GM23338 (cell line): Measurements from ENCODE around the gene TMTC2. TPM values are rescaled to one million over a fixed set of nuclear protein-coding genes. Genes with fewer than 3 reads are reported as not detected.
A peak's percentile ranks its signal among the peaks of the same experiment; 100 is the strongest.

Source experiments
- ATAC-seq: fragments of 200-7000 bp; cut with Tn5 transposase; 3 replicates; pipeline ENCODE4 v1.9.1; 2020
- DNase-seq: peaks from one replicate; pipeline ENCODE4 v3.0.0-alpha.2; 2015; ENCODE audit warnings: low spot score
- H2AFZ ChIP-seq: fragments of 200-600 bp; sonication (generic); 2 replicates; pipeline ENCODE4 v1.8.0; 2016; ENCODE audit warnings: antibody characterized with exemption, mild to moderate bottlenecking, moderate library complexity
- H3F3A ChIP-seq: fragments of 200-600 bp; sonication (generic); replicated peaks from 2 replicates; pipeline ENCODE4 v1.8.0; 2017; ENCODE audit warnings: antibody characterized with exemption, mixed run types, low read depth
- H3K27ac ChIP-seq: fragments of 200-600 bp; sonication (generic); 2 replicates; pipeline ENCODE4 v1.6.1; 2016; ENCODE audit warnings: low read depth
- H3K27me3 ChIP-seq: fragments of 200-600 bp; sonication (generic); 2 replicates; pipeline ENCODE4 v1.8.0; 2016; ENCODE audit warnings: mild to moderate bottlenecking, mixed run types, moderate library complexity; ENCODE audit not compliant: insufficient read depth
- H3K36me3 ChIP-seq: fragments of 200-600 bp; sonication (generic); 2 replicates; pipeline ENCODE4 v1.8.0; 2016; ENCODE audit warnings: mild to moderate bottlenecking; ENCODE audit not compliant: insufficient read depth
- H3K4me1 ChIP-seq: fragments of 200-600 bp; sonication (generic); 2 replicates; pipeline ENCODE4 v1.8.0; 2016; ENCODE audit warnings: mild to moderate bottlenecking, moderate library complexity; ENCODE audit not compliant: insufficient read depth
- H3K4me2 ChIP-seq: fragments of 200-600 bp; sonication (generic); 2 replicates; pipeline ENCODE4 v1.7.1; 2017; ENCODE audit warnings: mixed run types
- H3K4me3 ChIP-seq: fragments of 200-600 bp; sonication (generic); 2 replicates; pipeline ENCODE4 v1.6.1; 2016; ENCODE audit warnings: mixed run types
- H3K79me2 ChIP-seq: fragments of 200-600 bp; sonication (generic); replicated peaks from 2 replicates; pipeline ENCODE4 v1.8.0; 2017; ENCODE audit warnings: mild to moderate bottlenecking; ENCODE audit not compliant: insufficient read depth
- H3K9me2 ChIP-seq: fragments of 200-600 bp; sonication (generic); 2 replicates; pipeline ENCODE4 v1.8.0; 2017; ENCODE audit not compliant: insufficient read depth
- H4K20me1 ChIP-seq: fragments of 200-600 bp; sonication (generic); replicated peaks from 2 replicates; pipeline ENCODE4 v1.8.0; 2017; ENCODE audit warnings: mild to moderate bottlenecking; ENCODE audit not compliant: insufficient read depth
- H3K27ac Mint-ChIP-seq: 2 replicates; pipeline ENCODE4 v1.8.0; 2020; ENCODE audit warnings: inconsistent platforms, mild to moderate bottlenecking, moderate library complexity, mixed read lengths
- H3K27me3 Mint-ChIP-seq: 3 replicates; pipeline ENCODE4 v1.8.0; 2022; ENCODE audit warnings: low read depth, mild to moderate bottlenecking, moderate library complexity, mixed read lengths, inconsistent platforms; ENCODE audit not compliant: insufficient read depth, poor library complexity
- H3K36me3 Mint-ChIP-seq: 3 replicates; pipeline ENCODE4 v1.8.0; 2021; ENCODE audit warnings: low read depth, mild to moderate bottlenecking, inconsistent platforms, moderate library complexity, mixed read lengths
- H3K4me1 Mint-ChIP-seq: 3 replicates; pipeline ENCODE4 v1.8.0; 2020; ENCODE audit warnings: mild to moderate bottlenecking, inconsistent platforms, mixed read lengths
- H3K4me3 Mint-ChIP-seq: 3 replicates; pipeline ENCODE4 v1.8.0; 2021; ENCODE audit warnings: moderate library complexity, mild to moderate bottlenecking, inconsistent platforms, mixed read lengths
- H3K9me3 Mint-ChIP-seq: 3 replicates; pipeline ENCODE4 v1.8.0; 2020; ENCODE audit warnings: moderate library complexity, mild to moderate bottlenecking, inconsistent platforms, mixed read lengths
- CREB1 ChIP-seq: fragments of 250-450 bp; sonication (Bioruptor Pico); IDR thresholded peaks from 2 replicates; pipeline ENCODE4 v1.5.0; 2020; ENCODE audit warnings: low read depth, mild to moderate bottlenecking, moderate library complexity
- NANOG ChIP-seq: IDR thresholded peaks from 2 replicates; pipeline ENCODE4 v1.6.1; 2016; ENCODE audit warnings: antibody characterized with exemption, borderline replicate concordance
- POLR2AphosphoS5 ChIP-seq: IDR thresholded peaks from 2 replicates; pipeline ENCODE4 v1.6.1; 2016; ENCODE audit warnings: antibody characterized with exemption, low read depth
- polyA plus RNA-seq: library from polyadenylated mRNA; unstranded; fragments of >200 nt; fragmentation: Nextera tagmentation; extraction: Ambion mirVana; gene quantifications from 2 replicates; pipeline ENCODE4 v1.2.1, GENCODE V29; 2016
- total RNA-seq: library from RNA; depleted of rRNA; stranded (reverse); fragments of >200 nt; shearing (Covaris generic); gene quantifications from 2 replicates; pipeline ENCODE4 v1.2.3, GENCODE V29; 2014
- TF ChIP-seq, protein P1 (sequence below): fragments of 250-450 bp; sonication (Bioruptor Pico); IDR thresholded peaks from 2 replicates; pipeline ENCODE4 v1.5.0; 2020; ENCODE audit warnings: mild to moderate bottlenecking, moderate library complexity
- TF ChIP-seq, protein P2 (sequence below), 2 experiments: fragments of 200-600 bp in 1 of 2; sonication (generic) in 1 of 2; conservative IDR thresholded peaks; 2 replicates each; pipeline versions ENCODE4 v1.5.1 to v1.6.1; 2016 to 2017; ENCODE audit warnings: antibody characterized with exemption in 2 of 2, low read depth in 2 of 2, mild to moderate bottlenecking in 2 of 2, moderate library complexity in 1 of 2

TMTC2 gene
- total and polyA plus RNA-seq, 2 experiments from 2014 or later, result 0.57 to 6.5 TPM

- Histone ChIP-seq H3K4me1 (peaks cover 4% of the 10 kb centered on the region; the same call in 1 of the 2 replicates), H3K27ac (no peak overlapping the region), H3K4me3 (no peak overlapping the region), H3K27me3 (no peaks in the 10 kb centered on the region), H3K79me2 (no peaks in the 10 kb centered on the region), H3K36me3 (no peaks in the 10 kb centered on the region), H4K20me1 (no peaks in the 10 kb centered on the region), H2AFZ (peak overlapping the region; percentile 11; the same call in 1 of the 2 replicates), H3K9me2 (peaks cover 4% of the 10 kb centered on the region; the same call in 1 of the 2 replicates), H3F3A (no peaks in the 10 kb centered on the region), H3K4me2 (no peak overlapping the region)
- Mint-ChIP-seq H3K4me1 (peaks cover 11% of the 10 kb centered on the region), H3K27me3 (no peaks in the 10 kb centered on the region), H3K36me3 (peaks cover 3% of the 10 kb centered on the region; the same call in 2 of the 3 replicates), H3K27ac (no peak overlapping the region), H3K9me3 (no peaks in the 10 kb centered on the region), H3K4me3 (no peak overlapping the region)
- ATAC-seq (no peak), DNase-seq (no peak)
- TF ChIP-seq NANOG (no peak), POLR2AphosphoS5 (no peak), CREB1 (CRISPR knock-in tag) (no peak)
- TF ChIP-seq, protein P1, sequence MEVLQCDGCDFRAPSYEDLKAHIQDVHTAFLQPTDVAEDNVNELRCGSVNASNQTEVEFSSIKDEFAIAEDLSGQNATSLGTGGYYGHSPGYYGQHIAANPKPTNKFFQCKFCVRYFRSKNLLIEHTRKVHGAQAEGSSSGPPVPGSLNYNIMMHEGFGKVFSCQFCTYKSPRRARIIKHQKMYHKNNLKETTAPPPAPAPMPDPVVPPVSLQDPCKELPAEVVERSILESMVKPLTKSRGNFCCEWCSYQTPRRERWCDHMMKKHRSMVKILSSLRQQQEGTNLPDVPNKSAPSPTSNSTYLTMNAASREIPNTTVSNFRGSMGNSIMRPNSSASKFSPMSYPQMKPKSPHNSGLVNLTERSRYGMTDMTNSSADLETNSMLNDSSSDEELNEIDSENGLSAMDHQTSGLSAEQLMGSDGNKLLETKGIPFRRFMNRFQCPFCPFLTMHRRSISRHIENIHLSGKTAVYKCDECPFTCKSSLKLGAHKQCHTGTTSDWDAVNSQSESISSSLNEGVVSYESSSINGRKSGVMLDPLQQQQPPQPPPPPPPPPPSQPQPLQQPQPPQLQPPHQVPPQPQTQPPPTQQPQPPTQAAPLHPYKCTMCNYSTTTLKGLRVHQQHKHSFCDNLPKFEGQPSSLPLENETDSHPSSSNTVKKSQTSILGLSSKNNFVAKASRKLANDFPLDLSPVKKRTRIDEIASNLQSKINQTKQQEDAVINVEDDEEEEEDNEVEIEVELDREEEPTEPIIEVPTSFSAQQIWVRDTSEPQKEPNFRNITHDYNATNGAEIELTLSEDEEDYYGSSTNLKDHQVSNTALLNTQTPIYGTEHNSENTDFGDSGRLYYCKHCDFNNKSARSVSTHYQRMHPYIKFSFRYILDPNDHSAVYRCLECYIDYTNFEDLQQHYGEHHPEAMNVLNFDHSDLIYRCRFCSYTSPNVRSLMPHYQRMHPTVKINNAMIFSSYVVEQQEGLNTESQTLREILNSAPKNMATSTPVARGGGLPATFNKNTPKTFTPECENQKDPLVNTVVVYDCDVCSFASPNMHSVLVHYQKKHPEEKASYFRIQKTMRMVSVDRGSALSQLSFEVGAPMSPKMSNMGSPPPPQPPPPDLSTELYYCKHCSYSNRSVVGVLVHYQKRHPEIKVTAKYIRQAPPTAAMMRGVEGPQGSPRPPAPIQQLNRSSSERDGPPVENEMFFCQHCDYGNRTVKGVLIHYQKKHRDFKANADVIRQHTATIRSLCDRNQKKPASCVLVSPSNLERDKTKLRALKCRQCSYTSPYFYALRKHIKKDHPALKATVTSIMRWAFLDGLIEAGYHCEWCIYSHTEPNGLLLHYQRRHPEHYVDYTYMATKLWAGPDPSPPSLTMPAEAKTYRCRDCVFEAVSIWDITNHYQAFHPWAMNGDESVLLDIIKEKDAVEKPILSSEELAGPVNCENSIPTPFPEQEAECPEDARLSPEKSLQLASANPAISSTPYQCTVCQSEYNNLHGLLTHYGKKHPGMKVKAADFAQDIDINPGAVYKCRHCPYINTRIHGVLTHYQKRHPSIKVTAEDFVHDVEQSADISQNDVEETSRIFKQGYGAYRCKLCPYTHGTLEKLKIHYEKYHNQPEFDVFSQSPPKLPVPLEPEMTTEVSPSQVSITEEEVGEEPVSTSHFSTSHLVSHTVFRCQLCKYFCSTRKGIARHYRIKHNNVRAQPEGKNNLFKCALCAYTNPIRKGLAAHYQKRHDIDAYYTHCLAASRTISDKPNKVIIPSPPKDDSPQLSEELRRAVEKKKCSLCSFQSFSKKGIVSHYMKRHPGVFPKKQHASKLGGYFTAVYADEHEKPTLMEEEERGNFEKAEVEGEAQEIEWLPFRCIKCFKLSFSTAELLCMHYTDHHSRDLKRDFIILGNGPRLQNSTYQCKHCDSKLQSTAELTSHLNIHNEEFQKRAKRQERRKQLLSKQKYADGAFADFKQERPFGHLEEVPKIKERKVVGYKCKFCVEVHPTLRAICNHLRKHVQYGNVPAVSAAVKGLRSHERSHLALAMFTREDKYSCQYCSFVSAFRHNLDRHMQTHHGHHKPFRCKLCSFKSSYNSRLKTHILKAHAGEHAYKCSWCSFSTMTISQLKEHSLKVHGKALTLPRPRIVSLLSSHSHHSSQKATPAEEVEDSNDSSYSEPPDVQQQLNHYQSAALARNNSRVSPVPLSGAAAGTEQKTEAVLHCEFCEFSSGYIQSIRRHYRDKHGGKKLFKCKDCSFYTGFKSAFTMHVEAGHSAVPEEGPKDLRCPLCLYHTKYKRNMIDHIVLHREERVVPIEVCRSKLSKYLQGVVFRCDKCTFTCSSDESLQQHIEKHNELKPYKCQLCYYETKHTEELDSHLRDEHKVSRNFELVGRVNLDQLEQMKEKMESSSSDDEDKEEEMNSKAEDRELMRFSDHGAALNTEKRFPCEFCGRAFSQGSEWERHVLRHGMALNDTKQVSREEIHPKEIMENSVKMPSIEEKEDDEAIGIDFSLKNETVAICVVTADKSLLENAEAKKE (CRISPR knock-in tag), result no peak
- TF ChIP-seq, protein P2, sequence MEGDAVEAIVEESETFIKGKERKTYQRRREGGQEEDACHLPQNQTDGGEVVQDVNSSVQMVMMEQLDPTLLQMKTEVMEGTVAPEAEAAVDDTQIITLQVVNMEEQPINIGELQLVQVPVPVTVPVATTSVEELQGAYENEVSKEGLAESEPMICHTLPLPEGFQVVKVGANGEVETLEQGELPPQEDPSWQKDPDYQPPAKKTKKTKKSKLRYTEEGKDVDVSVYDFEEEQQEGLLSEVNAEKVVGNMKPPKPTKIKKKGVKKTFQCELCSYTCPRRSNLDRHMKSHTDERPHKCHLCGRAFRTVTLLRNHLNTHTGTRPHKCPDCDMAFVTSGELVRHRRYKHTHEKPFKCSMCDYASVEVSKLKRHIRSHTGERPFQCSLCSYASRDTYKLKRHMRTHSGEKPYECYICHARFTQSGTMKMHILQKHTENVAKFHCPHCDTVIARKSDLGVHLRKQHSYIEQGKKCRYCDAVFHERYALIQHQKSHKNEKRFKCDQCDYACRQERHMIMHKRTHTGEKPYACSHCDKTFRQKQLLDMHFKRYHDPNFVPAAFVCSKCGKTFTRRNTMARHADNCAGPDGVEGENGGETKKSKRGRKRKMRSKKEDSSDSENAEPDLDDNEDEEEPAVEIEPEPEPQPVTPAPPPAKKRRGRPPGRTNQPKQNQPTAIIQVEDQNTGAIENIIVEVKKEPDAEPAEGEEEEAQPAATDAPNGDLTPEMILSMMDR (conservative IDR thresholded peaks at IDR 0.05; ENCODE audit: low read depth in 2 of 2), result no peak
These were observed 396.9 kb downstream of the TMTC2 start for GRCh38 chr12:83083616-83084015.
